Endothelial cell of umbilical vein (primary cell): ENCODE measurements around the gene ABCA2.

Source experiments
- CTCF ChIP-seq, 2 donors: IDR thresholded peaks; 1 replicate in 1 of 2; 2 replicates in 1 of 2; pipeline ENCODE4 v1.5.1; 2011; ENCODE audit warnings: low read length in 2 of 2, mild to moderate bottlenecking in 2 of 2, moderate library complexity in 2 of 2, control low read depth in 1 of 2, inconsistent platforms in 1 of 2, low read depth in 1 of 2; ENCODE audit not compliant: insufficient read depth in 1 of 2; ENCODE audit errors: extremely low read depth in 1 of 2
- EZH2 ChIP-seq: IDR thresholded peaks from 2 replicates; pipeline ENCODE4 v1.6.1; 2012; ENCODE audit warnings: borderline replicate concordance, low read depth, mild to moderate bottlenecking, moderate library complexity, low read length, inconsistent platforms; ENCODE audit not compliant: severe bottlenecking
- POLR2A ChIP-seq: IDR thresholded peaks from 2 replicates; pipeline ENCODE4 v1.6.1; 2012; ENCODE audit warnings: low read depth, mild to moderate bottlenecking, control low read depth, low read length
- POLR2AphosphoS5 ChIP-seq: IDR thresholded peaks from 2 replicates; pipeline ENCODE4 v1.6.1; 2012; ENCODE audit warnings: low read depth, mild to moderate bottlenecking, control low read depth, low read length, moderate library complexity; ENCODE audit not compliant: insufficient read depth

GRCh38 chr9:136983167-136983566 lies 44.9 kb downstream of the ABCA2 start:
- no peak for TF ChIP-seq CTCF (IDR thresholded peaks at IDR 0.05; ENCODE audit: extremely low read depth in 1 of 2, insufficient read depth in 1 of 2, low read depth in 1 of 2, low read length in 2 of 2)
- TF ChIP-seq POLR2A = no peak
- TF ChIP-seq EZH2 = no peak
- TF ChIP-seq POLR2AphosphoS5 = no peak
